HG02678 (cell line): ENCODE measurements around the gene CBX1.
A peak's percentile ranks its signal among the peaks of the same experiment; 100 is the strongest.

ENCODE experiments used
- ATAC-seq: cut with Tn5 transposase; IDR thresholded peaks from one replicate; pipeline ENCODE4 v1.9.1; 2021; ENCODE audit warnings: mild to moderate bottlenecking, moderate library complexity; ENCODE audit not compliant: unreplicated experiment

CBX1 gene

GRCh38 chr17:48027322-48027981 is 73.8 kb downstream of the CBX1 start:
- no peak for ATAC-seq

- ATAC-seq: no peak
These were observed 74.6 kb downstream of the CBX1 start for GRCh38 chr17:48026502-48027321.

- ATAC-seq: no peak
These were observed 75.3 kb downstream of the CBX1 start for GRCh38 chr17:48025904-48026501.

GRCh38 chr17:48025040-48025903 is 76.0 kb downstream of the CBX1 start:
- ATAC-seq: peak; percentile 84

DNA sequence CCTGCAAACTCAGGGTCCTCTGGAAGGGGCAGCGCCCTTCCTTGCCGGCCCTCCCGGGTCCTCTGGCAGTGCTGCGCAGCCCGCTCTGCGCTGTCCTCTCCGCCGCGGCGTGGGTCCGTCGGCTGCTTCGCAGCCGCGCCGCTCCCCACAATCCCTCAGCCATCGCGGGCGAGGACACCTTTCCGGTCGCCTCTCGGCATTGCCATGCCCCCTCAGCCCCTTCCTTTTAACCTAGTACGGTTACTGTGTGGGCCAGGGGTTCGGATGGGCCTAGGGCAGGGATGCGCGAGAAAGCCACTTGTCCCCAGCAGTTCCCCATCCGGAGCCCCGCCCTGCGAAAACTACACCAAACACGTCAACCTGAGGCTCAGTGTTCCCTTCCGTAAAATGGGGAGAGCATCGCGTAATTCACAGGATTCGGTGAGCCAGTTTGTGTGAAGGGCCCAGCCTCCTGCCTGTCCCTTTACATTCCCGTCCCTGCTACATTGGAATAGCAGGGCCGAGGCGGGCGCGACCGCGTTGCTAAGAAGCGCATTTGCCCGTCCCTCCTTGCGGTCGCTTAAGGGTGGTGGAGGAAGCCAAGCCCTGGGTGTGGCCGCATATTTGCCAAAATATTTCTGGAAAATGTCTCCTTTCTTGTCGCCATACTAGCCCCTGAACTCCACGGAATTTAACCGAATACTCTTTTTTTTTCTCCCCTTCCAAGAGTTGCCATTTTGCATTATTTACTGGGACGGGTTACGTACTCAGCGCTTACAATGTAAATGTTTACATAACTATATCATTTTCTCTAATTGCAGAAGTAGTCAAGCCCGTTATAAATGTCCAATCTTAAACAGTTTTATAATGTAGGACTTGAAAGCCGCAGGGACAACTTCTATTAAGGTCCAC is 76.9 kb downstream of the CBX1 start:
- ATAC-seq: no peak

- no peak for ATAC-seq
These were observed 77.7 kb downstream of the CBX1 start for GRCh38 chr17:48023400-48024148.

DNA sequence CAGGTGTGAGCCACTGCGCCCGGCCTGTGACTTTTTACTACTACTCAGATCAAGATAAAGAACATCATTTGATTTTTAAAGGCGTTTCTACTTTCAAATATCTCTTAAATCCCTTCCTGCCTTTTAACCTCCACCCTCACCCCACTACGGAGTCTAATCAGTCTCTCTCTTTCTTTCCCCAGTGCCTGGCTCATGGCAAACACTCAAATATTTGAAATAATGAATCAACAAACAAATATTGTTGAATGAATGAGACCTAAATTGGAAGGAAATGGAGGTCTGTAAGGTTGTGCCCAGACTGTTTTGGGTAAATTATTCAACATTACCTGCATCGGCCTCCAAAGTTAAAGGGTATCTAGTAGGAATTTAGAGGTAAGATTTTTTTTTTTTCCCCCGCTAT is 78.4 kb downstream of the CBX1 start:
- no peak for ATAC-seq

DNA sequence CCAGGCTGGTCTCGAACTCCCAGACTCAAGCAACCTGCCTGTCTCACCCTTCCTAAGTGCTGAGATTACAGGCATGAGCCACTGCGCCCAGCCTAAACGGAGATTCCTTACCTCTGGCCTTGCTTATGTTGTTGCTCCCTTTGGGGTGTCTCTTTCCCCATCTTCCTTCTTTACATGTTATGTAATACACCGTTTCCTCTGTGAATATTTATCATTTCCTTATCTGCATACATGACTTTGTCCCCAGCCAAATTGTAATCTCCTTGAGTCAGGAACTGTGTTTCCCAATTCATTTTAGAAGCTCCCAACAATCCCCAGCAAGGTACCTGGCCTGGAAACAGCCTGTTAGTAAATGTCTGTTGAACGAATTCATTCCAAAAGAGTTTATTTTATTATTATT is 79.3 kb downstream of the CBX1 start:
- ATAC-seq: no peak
